ENCODE data around the gene ATM.

DNA sequence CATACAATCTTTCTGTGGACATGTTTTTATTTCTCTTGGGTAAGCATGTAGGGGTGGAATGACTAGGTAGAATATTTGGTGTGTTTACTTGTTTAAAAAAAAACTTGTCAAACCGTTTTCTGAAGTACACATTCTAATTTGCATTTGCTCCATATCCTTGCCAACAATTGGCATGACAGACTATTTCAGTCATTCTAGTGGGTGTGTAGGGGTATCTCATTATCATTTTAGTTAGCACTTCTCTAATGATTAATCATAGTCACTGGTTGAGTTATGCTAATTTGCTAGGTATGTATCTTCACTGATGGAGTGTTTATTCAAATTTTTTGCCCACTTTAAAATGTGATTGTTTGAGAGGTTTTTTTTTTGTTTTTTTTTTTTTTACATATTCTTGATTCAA lies 180.2 kb downstream of the ATM start:
- TF ChIP-seq, protein P1, sequence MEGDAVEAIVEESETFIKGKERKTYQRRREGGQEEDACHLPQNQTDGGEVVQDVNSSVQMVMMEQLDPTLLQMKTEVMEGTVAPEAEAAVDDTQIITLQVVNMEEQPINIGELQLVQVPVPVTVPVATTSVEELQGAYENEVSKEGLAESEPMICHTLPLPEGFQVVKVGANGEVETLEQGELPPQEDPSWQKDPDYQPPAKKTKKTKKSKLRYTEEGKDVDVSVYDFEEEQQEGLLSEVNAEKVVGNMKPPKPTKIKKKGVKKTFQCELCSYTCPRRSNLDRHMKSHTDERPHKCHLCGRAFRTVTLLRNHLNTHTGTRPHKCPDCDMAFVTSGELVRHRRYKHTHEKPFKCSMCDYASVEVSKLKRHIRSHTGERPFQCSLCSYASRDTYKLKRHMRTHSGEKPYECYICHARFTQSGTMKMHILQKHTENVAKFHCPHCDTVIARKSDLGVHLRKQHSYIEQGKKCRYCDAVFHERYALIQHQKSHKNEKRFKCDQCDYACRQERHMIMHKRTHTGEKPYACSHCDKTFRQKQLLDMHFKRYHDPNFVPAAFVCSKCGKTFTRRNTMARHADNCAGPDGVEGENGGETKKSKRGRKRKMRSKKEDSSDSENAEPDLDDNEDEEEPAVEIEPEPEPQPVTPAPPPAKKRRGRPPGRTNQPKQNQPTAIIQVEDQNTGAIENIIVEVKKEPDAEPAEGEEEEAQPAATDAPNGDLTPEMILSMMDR (IDR thresholded peaks at IDR 0.05) = no peak
- TF ChIP-seq POLR2A (IDR thresholded peaks at IDR 0.05; ENCODE audit: low read depth) = no peak
- TF ChIP-seq EP300 (IDR thresholded peaks at IDR 0.05) = no peak
- TF ChIP-seq POLR2AphosphoS5 (IDR thresholded peaks at IDR 0.05) = no peak
